Nephron progenitor cell (in vitro differentiated cells): ENCODE results near the gene SETD3.

ENCODE experiments used
- DNase-seq: peaks from one replicate; pipeline ENCODE4 v3.0.0; 2021
- H3K27ac Mint-ChIP-seq: 2 replicates; pipeline ENCODE4 v1.8.0; 2021; ENCODE audit warnings: mild to moderate bottlenecking, moderate library complexity, mixed read lengths
- H3K27me3 Mint-ChIP-seq: 2 replicates; pipeline ENCODE4 v1.8.0; 2021; ENCODE audit warnings: mild to moderate bottlenecking, low read depth, mixed read lengths; ENCODE audit not compliant: poor library complexity
- H3K36me3 Mint-ChIP-seq: 2 replicates; pipeline ENCODE4 v1.8.0; 2021; ENCODE audit warnings: low read depth, mixed read lengths
- H3K4me1 Mint-ChIP-seq: 2 replicates; pipeline ENCODE4 v1.8.0; 2021; ENCODE audit warnings: mixed read lengths
- H3K4me3 Mint-ChIP-seq: 2 replicates; pipeline ENCODE4 v1.8.0; 2021; ENCODE audit warnings: mild to moderate bottlenecking, moderate library complexity, mixed read lengths
- H3K9me3 Mint-ChIP-seq: 2 replicates; pipeline ENCODE4 v1.8.0; 2021; ENCODE audit warnings: mild to moderate bottlenecking, moderate library complexity, mixed read lengths
- TF ChIP-seq, protein P1 (sequence below): fragments of 200-600 bp; sonication (generic); IDR thresholded peaks from 2 replicates; pipeline ENCODE4 v1.5.0; 2021; ENCODE audit warnings: antibody characterized with exemption

Gene SETD3

DNA sequence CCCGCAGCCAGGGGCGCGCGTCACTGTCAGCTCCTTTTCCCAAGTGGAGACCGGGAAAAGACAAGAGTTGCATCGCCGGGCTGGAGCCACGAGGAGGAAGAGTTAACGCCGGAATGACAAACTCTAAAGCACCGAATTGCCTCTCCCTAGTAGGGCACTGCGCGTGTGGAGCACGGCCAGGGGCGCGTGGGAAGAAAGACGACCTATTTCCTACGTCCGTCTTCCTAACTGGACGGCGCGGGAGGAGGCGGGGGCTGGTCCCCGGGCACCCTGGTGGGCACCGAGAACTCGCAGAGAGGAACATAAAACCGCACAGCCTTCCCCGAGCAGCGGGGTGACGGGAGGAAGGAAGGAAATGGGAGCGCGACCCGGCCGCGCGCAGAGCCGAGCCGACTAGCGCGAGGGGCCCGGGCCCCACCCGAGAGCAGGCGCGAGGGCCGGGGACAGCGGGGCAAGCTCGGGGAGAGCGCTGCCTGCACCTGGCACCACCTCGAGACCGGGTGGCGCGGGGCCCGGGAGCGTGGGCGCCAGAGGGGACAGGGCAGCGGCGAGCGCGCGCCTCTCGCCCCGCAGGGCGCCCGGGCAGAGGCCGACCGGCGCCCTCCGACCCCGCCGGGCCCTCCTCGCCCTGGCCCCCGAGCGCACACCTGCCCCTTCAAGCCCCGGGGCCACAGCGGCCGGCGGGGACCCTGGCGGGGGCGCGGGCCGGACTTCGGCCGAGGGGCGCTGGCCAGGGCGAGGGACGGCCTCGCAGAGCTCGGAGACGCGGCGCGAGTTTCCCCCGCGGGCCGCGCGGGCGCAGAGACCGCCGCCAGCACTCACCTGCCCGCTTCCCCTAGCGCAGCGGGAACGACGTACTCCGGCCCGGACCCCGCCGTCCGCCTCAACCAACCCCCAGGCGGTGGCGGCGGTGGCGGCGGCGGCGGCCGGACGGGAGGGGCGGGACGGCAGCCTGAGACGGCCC is at the start of gene SETD3:
SETD3 (minus strand) TSS at position 954 of the 964 bp plus-strand sequence. CDS start 15,054 bp downstream, outside the sequence.
- Mint-ChIP-seq H3K27me3 (peaks cover 11% of the 10 kb centered on the region), H3K27ac (peak within 1 kb of the TSS; percentile 100), H3K4me3 (peak within 1 kb of the TSS; percentile 99), H3K9me3 (no peaks in the 10 kb centered on the region), H3K36me3 (no peaks in the 10 kb centered on the region), H3K4me1 (peaks cover 56% of the 10 kb centered on the region)
- DNase-seq = peak; percentile 63
- TF ChIP-seq, protein P1, sequence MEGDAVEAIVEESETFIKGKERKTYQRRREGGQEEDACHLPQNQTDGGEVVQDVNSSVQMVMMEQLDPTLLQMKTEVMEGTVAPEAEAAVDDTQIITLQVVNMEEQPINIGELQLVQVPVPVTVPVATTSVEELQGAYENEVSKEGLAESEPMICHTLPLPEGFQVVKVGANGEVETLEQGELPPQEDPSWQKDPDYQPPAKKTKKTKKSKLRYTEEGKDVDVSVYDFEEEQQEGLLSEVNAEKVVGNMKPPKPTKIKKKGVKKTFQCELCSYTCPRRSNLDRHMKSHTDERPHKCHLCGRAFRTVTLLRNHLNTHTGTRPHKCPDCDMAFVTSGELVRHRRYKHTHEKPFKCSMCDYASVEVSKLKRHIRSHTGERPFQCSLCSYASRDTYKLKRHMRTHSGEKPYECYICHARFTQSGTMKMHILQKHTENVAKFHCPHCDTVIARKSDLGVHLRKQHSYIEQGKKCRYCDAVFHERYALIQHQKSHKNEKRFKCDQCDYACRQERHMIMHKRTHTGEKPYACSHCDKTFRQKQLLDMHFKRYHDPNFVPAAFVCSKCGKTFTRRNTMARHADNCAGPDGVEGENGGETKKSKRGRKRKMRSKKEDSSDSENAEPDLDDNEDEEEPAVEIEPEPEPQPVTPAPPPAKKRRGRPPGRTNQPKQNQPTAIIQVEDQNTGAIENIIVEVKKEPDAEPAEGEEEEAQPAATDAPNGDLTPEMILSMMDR = no peak

GRCh38 chr14:99529899-99530298 is 49.2 kb upstream of the SETD3 start:
- Mint-ChIP-seq H3K36me3 (no peaks in the 10 kb centered on the region), H3K4me1 (peaks cover 59% of the 10 kb centered on the region), H3K27ac (no peak overlapping the region), H3K27me3 (no peaks in the 10 kb centered on the region), H3K9me3 (no peaks in the 10 kb centered on the region), H3K4me3 (no peak overlapping the region)
- no peak for DNase-seq
- TF ChIP-seq, protein P1 = no peak

DNA sequence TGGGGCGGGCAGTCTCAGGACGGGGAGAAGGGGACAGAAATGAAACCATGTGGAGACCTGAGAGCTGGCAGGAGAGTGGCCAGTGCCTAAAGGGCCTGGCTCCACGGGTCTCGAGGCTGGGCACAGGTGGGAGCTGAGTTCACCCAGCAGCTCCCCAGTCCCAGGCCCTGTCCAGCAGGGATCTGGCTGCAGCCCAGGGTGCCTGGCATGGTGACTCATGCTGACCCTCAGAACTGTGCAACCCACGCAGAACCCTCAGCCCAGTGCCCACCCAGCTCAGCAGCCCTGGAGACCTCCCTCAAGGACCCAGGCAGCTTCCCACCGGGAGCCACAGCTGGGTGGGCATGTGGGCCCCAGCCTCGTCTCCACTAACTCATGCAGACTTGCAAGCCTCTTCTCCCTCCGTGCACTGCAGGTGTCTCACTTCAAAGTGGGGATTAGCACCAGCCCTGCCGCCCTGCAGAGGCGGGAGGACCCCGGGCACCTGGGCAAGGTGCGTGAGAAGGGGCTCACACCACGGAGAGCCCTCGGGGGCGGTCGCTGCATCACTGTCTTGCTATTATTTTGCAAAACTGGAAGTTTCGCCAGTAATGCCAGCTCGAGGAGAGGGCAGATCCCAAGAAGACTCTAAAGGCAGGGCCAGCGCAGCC is 46.9 kb upstream of the SETD3 start:
- Mint-ChIP-seq H3K27ac (peak overlapping the region; percentile 67), H3K4me1 (peaks cover 74% of the 10 kb centered on the region), H3K9me3 (no peaks in the 10 kb centered on the region), H3K27me3 (no peaks in the 10 kb centered on the region), H3K36me3 (no peaks in the 10 kb centered on the region), H3K4me3 (no peak overlapping the region)
- TF ChIP-seq, protein P1 = no peak
- DNase-seq = no peak

GRCh38 chr14:99527026-99527425 is 46.4 kb upstream of the SETD3 start:
- Mint-ChIP-seq H3K27me3 (no peaks in the 10 kb centered on the region), H3K27ac (peak overlapping the region; percentile 67)

GRCh38 chr14:99525699-99526080 is 45.0 kb upstream of the SETD3 start:
- H3K4me1 Mint-ChIP-seq = peaks cover 80% of the 10 kb centered on the region
- DNase-seq = no peak
- no peaks in the 10 kb centered on the region for H3K36me3 Mint-ChIP-seq
- H3K27me3 Mint-ChIP-seq = no peaks in the 10 kb centered on the region
- H3K27ac Mint-ChIP-seq = no peak overlapping the region
- H3K9me3 Mint-ChIP-seq = no peaks in the 10 kb centered on the region
- TF ChIP-seq, protein P1 = no peak
- no peak overlapping the region for H3K4me3 Mint-ChIP-seq

More at GRCh38 chr14:99527026-99527425, 46.4 kb upstream of the SETD3 start:
- Mint-ChIP-seq H3K4me3 (no peak overlapping the region), H3K4me1 (peaks cover 79% of the 10 kb centered on the region), H3K36me3 (no peaks in the 10 kb centered on the region), H3K9me3 (no peaks in the 10 kb centered on the region)
- TF ChIP-seq, protein P1 = no peak
- DNase-seq = no peak
